ENCODE measurements around the gene IRX1.

Gene IRX1

DNA sequence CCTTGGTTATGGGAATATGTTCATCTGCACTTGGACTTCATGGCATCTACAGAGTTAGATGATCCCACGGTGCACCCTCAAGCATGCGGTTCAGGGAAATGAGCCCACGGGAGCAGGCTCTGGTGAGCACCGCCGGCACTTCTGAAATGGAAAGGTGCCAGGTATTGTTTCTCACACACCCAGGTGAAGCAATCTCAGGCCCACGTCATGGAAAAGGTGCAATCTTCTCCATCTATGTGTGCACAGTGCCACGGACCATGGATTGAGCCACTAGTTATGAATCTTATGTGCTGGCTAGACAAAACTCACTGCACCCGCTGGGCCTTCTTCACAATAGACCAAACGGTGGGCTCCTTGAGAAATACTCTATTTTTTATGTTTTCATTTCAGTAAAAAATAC, 27.3 kb downstream of the IRX1 start:
- TF ChIP-seq, protein P1, sequence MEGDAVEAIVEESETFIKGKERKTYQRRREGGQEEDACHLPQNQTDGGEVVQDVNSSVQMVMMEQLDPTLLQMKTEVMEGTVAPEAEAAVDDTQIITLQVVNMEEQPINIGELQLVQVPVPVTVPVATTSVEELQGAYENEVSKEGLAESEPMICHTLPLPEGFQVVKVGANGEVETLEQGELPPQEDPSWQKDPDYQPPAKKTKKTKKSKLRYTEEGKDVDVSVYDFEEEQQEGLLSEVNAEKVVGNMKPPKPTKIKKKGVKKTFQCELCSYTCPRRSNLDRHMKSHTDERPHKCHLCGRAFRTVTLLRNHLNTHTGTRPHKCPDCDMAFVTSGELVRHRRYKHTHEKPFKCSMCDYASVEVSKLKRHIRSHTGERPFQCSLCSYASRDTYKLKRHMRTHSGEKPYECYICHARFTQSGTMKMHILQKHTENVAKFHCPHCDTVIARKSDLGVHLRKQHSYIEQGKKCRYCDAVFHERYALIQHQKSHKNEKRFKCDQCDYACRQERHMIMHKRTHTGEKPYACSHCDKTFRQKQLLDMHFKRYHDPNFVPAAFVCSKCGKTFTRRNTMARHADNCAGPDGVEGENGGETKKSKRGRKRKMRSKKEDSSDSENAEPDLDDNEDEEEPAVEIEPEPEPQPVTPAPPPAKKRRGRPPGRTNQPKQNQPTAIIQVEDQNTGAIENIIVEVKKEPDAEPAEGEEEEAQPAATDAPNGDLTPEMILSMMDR (IDR thresholded peaks at IDR 0.05; ENCODE audit: extremely low read depth, missing control alignments): no peak
- DNase-seq (ENCODE audit: low spot score): no peak

DNA sequence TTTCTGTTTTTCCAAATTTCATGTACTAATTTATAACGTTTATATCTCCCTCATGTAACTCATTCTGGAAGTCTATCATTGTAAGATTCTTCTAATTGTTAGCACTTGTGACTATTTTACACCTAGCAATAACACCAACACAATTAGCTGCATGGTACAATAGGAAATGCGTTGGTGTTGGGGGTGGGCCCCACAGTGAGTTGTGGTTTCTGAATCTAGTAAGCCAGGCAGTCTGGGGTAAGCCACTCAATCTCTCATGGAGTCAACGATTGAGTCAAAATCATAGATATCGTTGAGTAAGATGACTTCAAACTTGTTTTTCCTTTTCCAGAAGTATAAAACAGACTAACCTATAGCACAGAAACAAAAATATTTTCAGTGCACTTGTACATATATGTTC, 30.0 kb downstream of the IRX1 start:
- TF ChIP-seq, protein P1 (IDR thresholded peaks at IDR 0.05; ENCODE audit: extremely low read depth, missing control alignments): no peak
- no peak for DNase-seq (ENCODE audit: low spot score)

DNA sequence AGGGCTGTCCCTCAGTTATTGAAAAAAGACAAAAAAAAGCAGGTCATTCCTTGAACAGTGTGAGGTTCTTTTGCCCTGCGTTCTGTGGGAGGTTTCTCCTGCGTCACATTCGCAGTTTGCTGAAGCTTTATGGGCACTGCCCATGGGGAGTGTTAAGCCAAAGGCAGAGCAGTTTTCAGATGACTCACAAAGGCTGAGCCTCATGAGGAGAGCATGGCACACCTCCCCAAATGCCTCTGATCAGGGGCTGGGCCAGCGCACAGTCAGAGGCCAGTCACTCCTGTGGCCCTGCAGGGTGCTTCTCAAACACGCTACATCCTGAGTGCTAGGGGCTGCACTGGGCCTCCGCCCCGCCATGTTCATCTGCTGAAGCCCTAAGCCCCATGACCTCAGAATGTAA, 38.4 kb downstream of the IRX1 start:
- TF ChIP-seq, protein P1 (IDR thresholded peaks at IDR 0.05; ENCODE audit: extremely low read depth, missing control alignments): no peak
- no peak for DNase-seq (ENCODE audit: low spot score)

DNA sequence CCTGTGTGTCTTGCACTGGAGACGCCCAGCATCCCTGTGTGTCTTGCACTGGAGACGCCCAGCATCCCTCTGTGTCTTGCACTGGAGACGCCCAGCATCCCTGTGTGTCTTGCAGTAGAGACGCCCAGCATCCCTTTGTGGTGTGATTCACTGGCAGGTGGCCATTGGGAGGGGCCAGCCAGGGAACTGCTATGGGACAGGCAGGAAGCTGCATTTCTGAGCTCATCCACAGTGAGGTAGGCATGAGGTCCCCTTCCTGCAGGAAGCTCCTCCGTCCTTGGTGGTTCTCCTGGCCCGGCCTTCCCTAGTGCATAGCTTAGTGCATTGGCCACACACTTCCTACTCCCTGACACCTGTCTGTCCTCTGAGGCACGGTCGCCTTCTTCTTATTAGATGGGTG, 43.5 kb downstream of the IRX1 start:
- no peak for DNase-seq (ENCODE audit: low spot score)
- TF ChIP-seq, protein P1 (IDR thresholded peaks at IDR 0.05; ENCODE audit: extremely low read depth, missing control alignments): no peak

DNA sequence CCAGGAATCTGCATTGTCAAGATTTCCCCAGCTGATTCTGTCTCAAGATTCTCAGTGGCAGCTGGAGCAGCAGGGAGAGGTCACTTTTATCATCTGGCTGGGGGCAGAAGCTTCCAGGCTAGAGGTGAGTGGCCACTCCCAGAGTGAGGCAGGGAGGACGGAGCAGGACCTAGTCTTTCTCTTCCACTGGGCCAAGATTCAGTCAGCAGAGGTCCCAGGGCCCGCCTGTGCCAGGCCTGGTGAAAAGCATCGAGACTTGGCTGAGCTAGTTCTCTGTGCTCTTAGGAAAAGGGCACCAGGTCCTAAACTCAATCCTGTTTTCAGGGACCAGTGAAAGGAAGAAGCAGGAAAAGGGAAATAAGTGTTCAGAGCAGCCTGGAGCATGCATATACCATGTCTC, 46.6 kb downstream of the IRX1 start:
- DNase-seq (ENCODE audit: low spot score): no peak
- TF ChIP-seq, protein P1 (IDR thresholded peaks at IDR 0.05; ENCODE audit: extremely low read depth, missing control alignments): no peak

DNA sequence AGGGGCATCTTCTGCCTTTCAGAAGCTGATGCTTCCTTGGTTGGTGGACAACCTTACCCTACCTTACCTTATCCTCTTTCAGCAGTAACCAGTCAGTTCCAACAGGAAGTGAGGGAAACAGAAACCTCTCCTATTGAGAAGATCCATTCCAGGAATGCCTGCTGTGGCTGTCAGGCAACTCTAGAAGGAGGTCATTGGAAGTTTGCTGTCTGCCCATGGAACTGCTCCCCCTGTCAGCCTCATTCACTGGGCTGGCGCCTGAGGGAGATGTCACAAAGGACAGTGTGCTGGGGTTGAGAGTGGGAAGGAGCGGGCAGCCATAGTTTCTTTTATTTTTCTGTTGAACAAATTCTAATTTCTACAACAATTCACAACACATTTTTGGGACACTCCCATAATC, 54.7 kb downstream of the IRX1 start:
- no peak for DNase-seq (ENCODE audit: low spot score)
- TF ChIP-seq, protein P1 (IDR thresholded peaks at IDR 0.05; ENCODE audit: extremely low read depth, missing control alignments): no peak

DNA sequence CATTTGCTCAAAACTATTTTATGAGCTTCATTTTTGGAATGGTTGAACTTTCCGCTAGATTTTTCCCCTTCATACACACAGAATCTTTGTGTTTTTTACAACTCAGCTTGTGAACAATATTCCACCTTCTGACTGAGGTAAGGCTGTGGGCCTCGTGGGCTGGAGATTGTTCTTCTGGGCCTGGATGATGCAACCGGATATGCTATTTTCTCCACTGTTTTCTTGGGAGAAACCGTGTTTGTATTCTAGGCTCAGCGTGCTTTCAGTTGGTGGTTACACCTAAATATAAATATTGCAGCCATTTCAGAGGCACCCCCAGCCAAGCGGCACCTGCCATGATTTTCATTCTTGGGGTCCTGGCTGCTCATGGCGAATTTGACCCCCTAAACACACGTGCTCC, 55.2 kb downstream of the IRX1 start:
- no peak for DNase-seq (ENCODE audit: low spot score)
- TF ChIP-seq, protein P1 (IDR thresholded peaks at IDR 0.05; ENCODE audit: extremely low read depth, missing control alignments): no peak

All from GM20000 (cell line).